GM23338 (cell line): ENCODE data around the gene PIK3CG. TPM values are rescaled to one million over a fixed set of nuclear protein-coding genes. Genes with fewer than 3 reads are reported as not detected.

Experiments used
- ATAC-seq: fragments of 200-7000 bp; cut with Tn5 transposase; 3 replicates; pipeline ENCODE4 v1.9.1; 2020
- DNase-seq: peaks from one replicate; pipeline ENCODE4 v3.0.0-alpha.2; 2015; ENCODE audit warnings: low spot score
- H2AFZ ChIP-seq: fragments of 200-600 bp; sonication (generic); 2 replicates; pipeline ENCODE4 v1.8.0; 2016; ENCODE audit warnings: antibody characterized with exemption, mild to moderate bottlenecking, moderate library complexity
- H3F3A ChIP-seq: fragments of 200-600 bp; sonication (generic); replicated peaks from 2 replicates; pipeline ENCODE4 v1.8.0; 2017; ENCODE audit warnings: antibody characterized with exemption, mixed run types, low read depth
- H3K27ac ChIP-seq: fragments of 200-600 bp; sonication (generic); 2 replicates; pipeline ENCODE4 v1.6.1; 2016; ENCODE audit warnings: low read depth
- H3K27me3 ChIP-seq: fragments of 200-600 bp; sonication (generic); 2 replicates; pipeline ENCODE4 v1.8.0; 2016; ENCODE audit warnings: mild to moderate bottlenecking, mixed run types, moderate library complexity; ENCODE audit not compliant: insufficient read depth
- H3K36me3 ChIP-seq: fragments of 200-600 bp; sonication (generic); 2 replicates; pipeline ENCODE4 v1.8.0; 2016; ENCODE audit warnings: mild to moderate bottlenecking; ENCODE audit not compliant: insufficient read depth
- H3K4me1 ChIP-seq: fragments of 200-600 bp; sonication (generic); 2 replicates; pipeline ENCODE4 v1.8.0; 2016; ENCODE audit warnings: mild to moderate bottlenecking, moderate library complexity; ENCODE audit not compliant: insufficient read depth
- H3K4me2 ChIP-seq: fragments of 200-600 bp; sonication (generic); 2 replicates; pipeline ENCODE4 v1.7.1; 2017; ENCODE audit warnings: mixed run types
- H3K4me3 ChIP-seq: fragments of 200-600 bp; sonication (generic); 2 replicates; pipeline ENCODE4 v1.6.1; 2016; ENCODE audit warnings: mixed run types
- H3K79me2 ChIP-seq: fragments of 200-600 bp; sonication (generic); replicated peaks from 2 replicates; pipeline ENCODE4 v1.8.0; 2017; ENCODE audit warnings: mild to moderate bottlenecking; ENCODE audit not compliant: insufficient read depth
- H3K9me2 ChIP-seq: fragments of 200-600 bp; sonication (generic); 2 replicates; pipeline ENCODE4 v1.8.0; 2017; ENCODE audit not compliant: insufficient read depth
- H4K20me1 ChIP-seq: fragments of 200-600 bp; sonication (generic); replicated peaks from 2 replicates; pipeline ENCODE4 v1.8.0; 2017; ENCODE audit warnings: mild to moderate bottlenecking; ENCODE audit not compliant: insufficient read depth
- H3K27ac Mint-ChIP-seq: 2 replicates; pipeline ENCODE4 v1.8.0; 2020; ENCODE audit warnings: inconsistent platforms, mild to moderate bottlenecking, moderate library complexity, mixed read lengths
- H3K27me3 Mint-ChIP-seq: 3 replicates; pipeline ENCODE4 v1.8.0; 2022; ENCODE audit warnings: low read depth, mild to moderate bottlenecking, moderate library complexity, mixed read lengths, inconsistent platforms; ENCODE audit not compliant: insufficient read depth, poor library complexity
- H3K36me3 Mint-ChIP-seq: 3 replicates; pipeline ENCODE4 v1.8.0; 2021; ENCODE audit warnings: low read depth, mild to moderate bottlenecking, inconsistent platforms, moderate library complexity, mixed read lengths
- H3K4me1 Mint-ChIP-seq: 3 replicates; pipeline ENCODE4 v1.8.0; 2020; ENCODE audit warnings: mild to moderate bottlenecking, inconsistent platforms, mixed read lengths
- H3K4me3 Mint-ChIP-seq: 3 replicates; pipeline ENCODE4 v1.8.0; 2021; ENCODE audit warnings: moderate library complexity, mild to moderate bottlenecking, inconsistent platforms, mixed read lengths
- H3K9me3 Mint-ChIP-seq: 3 replicates; pipeline ENCODE4 v1.8.0; 2020; ENCODE audit warnings: moderate library complexity, mild to moderate bottlenecking, inconsistent platforms, mixed read lengths
- CREB1 ChIP-seq: fragments of 250-450 bp; sonication (Bioruptor Pico); IDR thresholded peaks from 2 replicates; pipeline ENCODE4 v1.5.0; 2020; ENCODE audit warnings: low read depth, mild to moderate bottlenecking, moderate library complexity
- EZH2 ChIP-seq: fragments of 200-600 bp; sonication (generic); IDR thresholded peaks from one replicate; pipeline ENCODE4 v1.8.0; 2017; ENCODE audit warnings: antibody characterized with exemption, mild to moderate bottlenecking, low read depth; ENCODE audit not compliant: unreplicated experiment
- EZH2phosphoT487 ChIP-seq: fragments of 200-600 bp; sonication (generic); IDR thresholded peaks from one replicate; pipeline ENCODE4 v1.8.1; 2018; ENCODE audit warnings: antibody characterized with exemption; ENCODE audit not compliant: unreplicated experiment
- NANOG ChIP-seq: IDR thresholded peaks from 2 replicates; pipeline ENCODE4 v1.6.1; 2016; ENCODE audit warnings: antibody characterized with exemption, borderline replicate concordance
- POLR2AphosphoS5 ChIP-seq: IDR thresholded peaks from 2 replicates; pipeline ENCODE4 v1.6.1; 2016; ENCODE audit warnings: antibody characterized with exemption, low read depth
- REST ChIP-seq: IDR thresholded peaks from one replicate; pipeline ENCODE4 v1.6.1; 2018; ENCODE audit warnings: antibody characterized with exemption; ENCODE audit not compliant: unreplicated experiment
- ZNF114 ChIP-seq: fragments of 250-450 bp; sonication (Bioruptor Pico); IDR thresholded peaks from 2 replicates; pipeline ENCODE4 v1.5.0; 2020; ENCODE audit warnings: mild to moderate bottlenecking, moderate library complexity
- ZNF331 ChIP-seq: fragments of 250-450 bp; sonication (Bioruptor Pico); IDR thresholded peaks from 2 replicates; pipeline ENCODE4 v1.5.0; 2020; ENCODE audit warnings: low read depth, mild to moderate bottlenecking, moderate library complexity
- polyA plus RNA-seq: library from polyadenylated mRNA; unstranded; fragments of >200 nt; fragmentation: Nextera tagmentation; extraction: Ambion mirVana; gene quantifications from 2 replicates; pipeline ENCODE4 v1.2.1, GENCODE V29; 2016
- total RNA-seq: library from RNA; depleted of rRNA; stranded (reverse); fragments of >200 nt; shearing (Covaris generic); gene quantifications from 2 replicates; pipeline ENCODE4 v1.2.3, GENCODE V29; 2014

The PIK3CG gene
- total and polyA plus RNA-seq, 2 experiments from 2014 or later, result not detected

- no peaks in the 10 kb centered on the region for H3K9me3 Mint-ChIP-seq
- peaks cover 3% of the 10 kb centered on the region for H3K27me3 Mint-ChIP-seq
- no peak overlapping the region for H3K27ac Mint-ChIP-seq
- no peaks in the 10 kb centered on the region for H3K4me1 ChIP-seq
- H3K4me3 Mint-ChIP-seq, result no peak overlapping the region
- H3K4me2 ChIP-seq, result no peak overlapping the region
- H3K4me3 ChIP-seq, result no peak overlapping the region
- H4K20me1 ChIP-seq, result no peaks in the 10 kb centered on the region
- no peak for ATAC-seq
- no peak overlapping the region for H3K27ac ChIP-seq
- no peaks in the 10 kb centered on the region for H3F3A ChIP-seq
- H3K27me3 ChIP-seq, result no peaks in the 10 kb centered on the region
- H3K4me1 Mint-ChIP-seq, result peaks cover 13% of the 10 kb centered on the region
- no peaks in the 10 kb centered on the region for H3K36me3 ChIP-seq
- DNase-seq, result no peak
- H2AFZ ChIP-seq, result no peak overlapping the region; the same call in 1 of the 2 replicates
- no peaks in the 10 kb centered on the region for H3K79me2 ChIP-seq
- peaks cover 8% of the 10 kb centered on the region; the same call in 1 of the 2 replicates for H3K9me2 ChIP-seq
- no peak for TF ChIP-seq EZH2
- no peak for TF ChIP-seq NANOG
- H3K36me3 Mint-ChIP-seq, result no peaks in the 10 kb centered on the region
Measured at GRCh38 chr7:106817098-106817497, 48.0 kb upstream of the PIK3CG start.

- H3K4me3 ChIP-seq, result no peak overlapping the region
- H3K36me3 Mint-ChIP-seq, result no peaks in the 10 kb centered on the region
- no peaks in the 10 kb centered on the region for H3K27me3 ChIP-seq
- H3K27ac Mint-ChIP-seq, result no peak overlapping the region
- no peak overlapping the region for H2AFZ ChIP-seq
- H3K27me3 Mint-ChIP-seq, result no peaks in the 10 kb centered on the region
- no peaks in the 10 kb centered on the region for H3K9me3 Mint-ChIP-seq
- H4K20me1 ChIP-seq, result no peaks in the 10 kb centered on the region
- ATAC-seq (no peak), DNase-seq (no peak)
- H3K79me2 ChIP-seq, result no peaks in the 10 kb centered on the region
- H3K4me1 Mint-ChIP-seq, result peaks cover 11% of the 10 kb centered on the region
- peaks cover 11% of the 10 kb centered on the region; the same call in 1 of the 2 replicates for H3K9me2 ChIP-seq
- no peak overlapping the region for H3K4me2 ChIP-seq
- no peaks in the 10 kb centered on the region for H3K4me1 ChIP-seq
- H3F3A ChIP-seq, result no peaks in the 10 kb centered on the region
- H3K4me3 Mint-ChIP-seq, result no peak overlapping the region
- H3K27ac ChIP-seq, result no peak overlapping the region
- no peaks in the 10 kb centered on the region for H3K36me3 ChIP-seq
- TF ChIP-seq EZH2phosphoT487, result no peak
Measured at GRCh38 chr7:106818736-106819135, 46.3 kb upstream of the PIK3CG start.

- Histone ChIP-seq H3F3A (no peaks in the 10 kb centered on the region), H3K36me3 (no peaks in the 10 kb centered on the region), H4K20me1 (no peaks in the 10 kb centered on the region), H3K9me2 (peaks cover 11% of the 10 kb centered on the region; the same call in 1 of the 2 replicates), H2AFZ (0 out of 2 replicates have a peak overlapping the region, but pooled peaks have one; percentile 32), H3K27ac (no peak overlapping the region), H3K79me2 (no peaks in the 10 kb centered on the region), H3K4me2 (no peak overlapping the region), H3K4me3 (no peak overlapping the region), H3K4me1 (no peaks in the 10 kb centered on the region), H3K27me3 (no peaks in the 10 kb centered on the region)
- ATAC-seq (no peak), DNase-seq (no peak)
- H3K27me3 Mint-ChIP-seq, result no peaks in the 10 kb centered on the region
- no peak overlapping the region for H3K4me3 Mint-ChIP-seq
- H3K27ac Mint-ChIP-seq, result no peak overlapping the region
- no peaks in the 10 kb centered on the region for H3K9me3 Mint-ChIP-seq
- peaks cover 4% of the 10 kb centered on the region; the same call in 1 of the 3 replicates for H3K4me1 Mint-ChIP-seq
- no peaks in the 10 kb centered on the region for H3K36me3 Mint-ChIP-seq
- TF ChIP-seq EZH2 (no peak), POLR2AphosphoS5 (no peak), ZNF331 (CRISPR knock-in tag) (no peak), EZH2phosphoT487 (no peak), CREB1 (no peak), ZNF114 (no peak), REST (no peak)
Measured at GRCh38 chr7:106819546-106819945, 45.5 kb upstream of the PIK3CG start.
